B cell (primary cell): ENCODE measurements around the gene TTC28. TPM values are rescaled to one million over a fixed set of nuclear protein-coding genes. Genes with fewer than 3 reads are reported as not detected.

ENCODE experiments used
- ATAC-seq: fragments of 200-7000 bp; cut with Tn5 transposase; one replicate; pipeline ENCODE4 v1.10.0; 2021; ENCODE audit warnings: low read depth, mild to moderate bottlenecking, moderate number of reproducible peaks, moderate library complexity
- CTCF ChIA-PET: fragments of 350-600 bp; sonication (Branson Sonifier 250); formaldehyde crosslinking; loops from one replicate; lab custom pipeline; 2021; ENCODE audit warnings: antibody characterized with exemption, inconsistent platforms; lab: Charles Lee
- POLR2A ChIA-PET: fragments of 350-600 bp; sonication (Branson Sonifier 250); formaldehyde crosslinking; loops from one replicate; lab custom pipeline; 2021; ENCODE audit warnings: antibody characterized with exemption; lab: Charles Lee
- DNase-seq: peaks from one replicate; pipeline ENCODE4 v3.0.0; 2013
- H2AFZ ChIP-seq: 2 replicates; pipeline ENCODE4 v1.6.1; 2012; ENCODE audit warnings: mild to moderate bottlenecking, low read depth, low read length; ENCODE audit not compliant: insufficient read depth, poor library complexity, severe bottlenecking
- H3K27ac ChIP-seq, 2 donors: 1 replicate in 1 of 2; 2 replicates in 1 of 2; pipeline ENCODE4 v1.5.1; 2012 to 2013; ENCODE audit warnings: low read length in 2 of 2, mild to moderate bottlenecking in 2 of 2, moderate library complexity in 1 of 2
- H3K27me3 ChIP-seq, 4 experiments: fragments of 200-600 bp in 1 of 4; sonication (generic) in 1 of 4; replicated peaks in 1 of 4; 1 replicate in 2 of 4; 2 replicates in 2 of 4; pipeline versions ENCODE4 v1.6.1 to v1.7.0; 2013 to 2016; ENCODE audit warnings: low read length in 3 of 4, mild to moderate bottlenecking in 2 of 4, mixed read lengths in 1 of 4, moderate library complexity in 1 of 4; ENCODE audit not compliant: insufficient read depth in 4 of 4, control insufficient read depth in 3 of 4; ENCODE audit errors: control extremely low read depth in 1 of 4
- H3K36me3 ChIP-seq, 2 experiments: replicated peaks in 1 of 2; 1 replicate in 1 of 2; 2 replicates in 1 of 2; pipeline versions ENCODE4 v1.6.1 to v1.7.1; 2013; ENCODE audit warnings: low read length in 1 of 2; ENCODE audit not compliant: insufficient read depth in 2 of 2, control insufficient read depth in 1 of 2; ENCODE audit errors: control extremely low read depth in 1 of 2, extremely low read depth in 1 of 2
- H3K4me1 ChIP-seq, 2 donors: fragments of 200-600 bp in 1 of 2; sonication (generic) in 1 of 2; 1 replicate in 1 of 2; 2 replicates in 1 of 2; pipeline versions ENCODE4 v1.5.1 to v1.6.1; 2013 to 2017; ENCODE audit warnings: low read length in 2 of 2; ENCODE audit not compliant: control insufficient read depth in 2 of 2, insufficient read depth in 2 of 2
- H3K4me2 ChIP-seq: replicated peaks from 2 replicates; pipeline ENCODE3; 2012; ENCODE audit warnings: mild to moderate bottlenecking, low read depth, low read length; ENCODE audit not compliant: poor library complexity, severe bottlenecking
- H3K4me3 ChIP-seq, 5 experiments: fragments of 200-600 bp in 1 of 5; sonication (generic) in 1 of 5; 1 replicate in 3 of 5; 2 replicates in 2 of 5; pipeline versions ENCODE4 v1.5.1 to v1.7.0; 2011 to 2016; ENCODE audit warnings: low read length in 4 of 5, mild to moderate bottlenecking in 4 of 5, low read depth in 2 of 5, control low read depth in 1 of 5, moderate library complexity in 1 of 5; ENCODE audit not compliant: insufficient read depth in 1 of 5; ENCODE audit errors: control extremely low read depth in 1 of 5, extremely low read depth in 1 of 5
- H3K79me2 ChIP-seq: fragments of 200-600 bp; sonication (generic); one replicate; pipeline ENCODE4 v1.6.0; 2016; ENCODE audit warnings: low read length; ENCODE audit not compliant: control insufficient read depth, insufficient read depth
- H3K9ac ChIP-seq: fragments of 200-600 bp; sonication (generic); 2 replicates; pipeline ENCODE4 v1.6.1; 2017; ENCODE audit warnings: mild to moderate bottlenecking, low read length, moderate library complexity
- H3K9me3 ChIP-seq, 3 donors: one replicate each; pipeline versions ENCODE4 v1.6.1 to v1.7.1; 2013; ENCODE audit warnings: low read length in 2 of 3; ENCODE audit not compliant: control insufficient read depth in 2 of 3, insufficient read depth in 1 of 3; ENCODE audit errors: control extremely low read depth in 1 of 3
- H4K20me1 ChIP-seq: 2 replicates; pipeline ENCODE4 v1.6.0; 2012; ENCODE audit warnings: mild to moderate bottlenecking, low read length; ENCODE audit not compliant: insufficient read depth, control insufficient read depth, poor library complexity, severe bottlenecking
- H3K27ac Mint-ChIP-seq: one replicate; pipeline ENCODE4 v1.8.0; 2021; ENCODE audit warnings: mixed read lengths
- H3K27me3 Mint-ChIP-seq: one replicate; pipeline ENCODE4 v1.8.0; 2021; ENCODE audit warnings: mixed read lengths
- H3K4me1 Mint-ChIP-seq: one replicate; pipeline ENCODE4 v1.8.0; 2021; ENCODE audit warnings: mixed read lengths
- H3K4me3 Mint-ChIP-seq: one replicate; pipeline ENCODE4 v1.8.0; 2021; ENCODE audit warnings: mixed read lengths
- H3K9me3 Mint-ChIP-seq: one replicate; pipeline ENCODE4 v1.8.0; 2022; ENCODE audit warnings: mixed read lengths; ENCODE audit not compliant: insufficient read depth
- EZH2 ChIP-seq: IDR thresholded peaks from 2 replicates; pipeline ENCODE4 v1.6.1; 2012; ENCODE audit warnings: borderline replicate concordance, low read depth, mild to moderate bottlenecking, moderate library complexity, low read length; ENCODE audit not compliant: insufficient read depth, poor library complexity, severe bottlenecking
- WGBS: methylation state at CpG from one replicate; pipeline ENCODE4 v1.1.5; 2013; ENCODE audit warnings: missing lambda C conversion rate; ENCODE audit not compliant: insufficient coverage; 5-methylcytosine and 5-hydroxymethylcytosine counted together
- intact Hi-C: fragments of 100-400 bp; cut with micrococcal nuclease; formaldehyde crosslinking; loops from one replicate; pipeline ENCODE4 v1.10.0; 2022
- polyA plus RNA-seq: library from polyadenylated mRNA; depleted of rRNA; stranded (reverse); fragments of >200 nt; gene quantifications from 2 replicates; pipeline ENCODE4 v1.2.3, GENCODE V29; 2012
- total RNA-seq, 2 donors: library from RNA; stranded (reverse); fragments of 120-200 nt in 1 of 2; gene quantifications; 1 replicate in 1 of 2; 2 replicates in 1 of 2; pipeline versions ENCODE4 v1.2.3 to v1.2.4, GENCODE V29; 2013 to 2022
- TF ChIP-seq, protein P1 (sequence below): fragments of 200-600 bp; IDR thresholded peaks from one replicate; pipeline ENCODE4 v1.8.0; 2022; ENCODE audit warnings: antibody characterized with exemption, mild to moderate bottlenecking

TTC28 gene
- total and polyA plus RNA-seq, 2 donors (not counting 1 experiment from before 2014, with no cell fraction given) = 4.5 to 7.3 TPM

DNA sequence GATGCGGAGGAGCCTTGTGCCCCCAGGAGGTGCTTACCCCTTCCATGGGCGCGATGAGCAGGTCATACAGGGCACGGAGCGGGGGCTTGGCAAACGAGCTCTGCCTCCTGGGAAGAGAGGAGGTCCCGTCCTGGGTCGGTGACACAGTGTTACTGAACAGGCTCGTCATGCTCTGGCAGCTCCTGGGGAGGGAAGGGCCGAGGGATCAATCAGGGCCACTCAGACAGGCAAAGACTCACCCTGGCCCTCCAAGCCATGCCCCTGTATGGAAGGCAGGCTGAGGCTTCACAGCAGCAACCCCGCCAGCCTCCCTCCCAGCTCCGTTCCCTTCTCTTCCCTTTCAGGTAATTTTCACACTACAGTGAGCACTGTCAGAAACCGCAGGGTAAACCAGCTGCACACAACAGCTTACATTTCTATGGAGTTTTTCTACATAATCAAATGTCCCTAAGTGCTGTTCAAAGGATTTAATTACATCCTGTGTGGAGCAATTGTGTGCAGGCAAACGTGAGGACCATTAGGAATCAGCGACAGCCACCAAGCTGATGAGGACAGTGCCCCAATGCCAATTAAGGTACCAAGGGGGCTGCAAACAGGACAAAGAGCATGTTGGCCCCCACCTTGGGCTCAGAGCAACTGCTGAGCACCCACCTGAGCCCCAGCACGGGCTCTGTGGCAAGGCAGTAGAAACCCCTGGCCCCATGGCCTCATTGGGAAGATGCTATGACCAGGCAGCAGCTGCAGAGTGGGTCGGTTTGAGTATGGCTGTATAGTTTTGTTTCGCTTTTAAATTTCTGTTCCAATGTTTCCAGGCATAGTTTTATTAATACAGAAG lies 665.2 kb downstream of the TTC28 start:
- Histone ChIP-seq H3K4me1 (no peaks in the 10 kb centered on the region), H4K20me1 (no peaks in the 10 kb centered on the region), H3K4me3 (no peak overlapping the region), H3K36me3 (no peaks in the 10 kb centered on the region), H2AFZ (no peak overlapping the region), H3K27ac (no peak overlapping the region), H3K79me2 (no peaks in the 10 kb centered on the region), H3K27me3 (no peaks in the 10 kb centered on the region), H3K9ac (no peak overlapping the region), H3K4me2 (no peak overlapping the region), H3K9me3 (no peaks in the 10 kb centered on the region)
- no peak for DNase-seq
- Mint-ChIP-seq H3K4me1 (no peaks in the 10 kb centered on the region), H3K4me3 (no peak overlapping the region), H3K9me3 (no peaks in the 10 kb centered on the region), H3K27me3 (no peaks in the 10 kb centered on the region), H3K27ac (no peak overlapping the region)
- 91% methylated on average over 14 of the region's 18 CpGs for WGBS
- CTCF ChIA-PET = interaction anchor here (0.6 to 3.2 kb wide), 4 partner anchors 128 to 1026 kb away, joined by 3 to 15 read pairs (median 4); no protein-coding TSS in a partner anchor
- intact Hi-C loops = no loop called here
- ATAC-seq = no peak
- POLR2A ChIA-PET = no interaction called here
- TF ChIP-seq EZH2 = no peak
- TF ChIP-seq, protein P1, sequence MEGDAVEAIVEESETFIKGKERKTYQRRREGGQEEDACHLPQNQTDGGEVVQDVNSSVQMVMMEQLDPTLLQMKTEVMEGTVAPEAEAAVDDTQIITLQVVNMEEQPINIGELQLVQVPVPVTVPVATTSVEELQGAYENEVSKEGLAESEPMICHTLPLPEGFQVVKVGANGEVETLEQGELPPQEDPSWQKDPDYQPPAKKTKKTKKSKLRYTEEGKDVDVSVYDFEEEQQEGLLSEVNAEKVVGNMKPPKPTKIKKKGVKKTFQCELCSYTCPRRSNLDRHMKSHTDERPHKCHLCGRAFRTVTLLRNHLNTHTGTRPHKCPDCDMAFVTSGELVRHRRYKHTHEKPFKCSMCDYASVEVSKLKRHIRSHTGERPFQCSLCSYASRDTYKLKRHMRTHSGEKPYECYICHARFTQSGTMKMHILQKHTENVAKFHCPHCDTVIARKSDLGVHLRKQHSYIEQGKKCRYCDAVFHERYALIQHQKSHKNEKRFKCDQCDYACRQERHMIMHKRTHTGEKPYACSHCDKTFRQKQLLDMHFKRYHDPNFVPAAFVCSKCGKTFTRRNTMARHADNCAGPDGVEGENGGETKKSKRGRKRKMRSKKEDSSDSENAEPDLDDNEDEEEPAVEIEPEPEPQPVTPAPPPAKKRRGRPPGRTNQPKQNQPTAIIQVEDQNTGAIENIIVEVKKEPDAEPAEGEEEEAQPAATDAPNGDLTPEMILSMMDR = no peak

DNA sequence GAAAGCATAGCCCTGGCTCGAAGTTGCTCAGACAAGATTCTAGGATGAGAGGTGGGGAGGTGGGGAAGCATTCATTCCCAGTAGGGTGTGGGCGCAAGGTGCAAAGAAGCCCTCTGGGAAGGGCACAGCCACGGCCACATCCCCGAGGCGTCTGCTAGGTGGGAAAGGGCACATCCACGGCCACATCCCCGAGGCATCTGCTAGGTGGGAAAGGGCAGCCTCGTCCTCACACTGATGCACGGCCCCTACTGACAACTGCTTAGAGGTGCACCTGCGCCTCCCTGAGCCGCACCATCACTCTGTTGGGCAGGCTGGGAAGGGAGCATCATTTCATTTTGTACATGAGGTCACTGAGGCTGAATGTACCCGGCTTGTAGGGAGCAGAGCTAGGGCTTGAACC lies 666.0 kb downstream of the TTC28 start:
- no peak overlapping the region for H2AFZ ChIP-seq
- ATAC-seq (no peak), DNase-seq (no peak)
- intact Hi-C loops = no loop called here
- ChIA-PET POLR2A (no interaction called here), CTCF (interaction anchor here (0.8 to 3.2 kb wide), 2 partner anchors 127 to 131 kb away, joined by 3 to 15 read pairs; no protein-coding TSS in a partner anchor)
- Mint-ChIP-seq H3K27me3 (no peaks in the 10 kb centered on the region), H3K4me3 (no peak overlapping the region), H3K4me1 (no peaks in the 10 kb centered on the region), H3K27ac (no peak overlapping the region), H3K9me3 (no peaks in the 10 kb centered on the region)
- no peaks in the 10 kb centered on the region for H3K4me1 ChIP-seq
- TF ChIP-seq EZH2 = no peak
- TF ChIP-seq, protein P1 = no peak
- 96% methylated on average over 11 of the region's 12 CpGs for WGBS
- H3K4me2 ChIP-seq = no peak overlapping the region
- H3K79me2 ChIP-seq = no peaks in the 10 kb centered on the region
- H3K4me3 ChIP-seq = no peak overlapping the region
- H3K27ac ChIP-seq = no peak overlapping the region
- no peaks in the 10 kb centered on the region for H3K27me3 ChIP-seq
- no peak overlapping the region for H3K9ac ChIP-seq
- no peaks in the 10 kb centered on the region for H4K20me1 ChIP-seq
- no peaks in the 10 kb centered on the region for H3K36me3 ChIP-seq
- no peaks in the 10 kb centered on the region for H3K9me3 ChIP-seq
